Measurements from ENCODE around the gene STK33.

- TF ChIP-seq CTCF (IDR thresholded peaks at IDR 0.05; ENCODE audit: low read length), result no peak
- no peak for TF ChIP-seq EZH2 (IDR thresholded peaks at IDR 0.05; ENCODE audit: borderline replicate concordance, low read length)
Observed at GRCh38 chr11:8642196-8642841, 48.3 kb upstream of the STK33 start.
